SK-N-MC (cell line): ENCODE results near the gene NUP133.

ENCODE experiments used
- EZH2 ChIP-seq: fragments of 200-600 bp; sonication (generic); IDR thresholded peaks from one replicate; pipeline ENCODE4 v1.6.1; 2017; ENCODE audit warnings: antibody characterized with exemption
- FOXP2 ChIP-seq: optimal IDR thresholded peaks from 2 replicates; pipeline ENCODE3; 2011; ENCODE audit warnings: mild to moderate bottlenecking, moderate library complexity; ENCODE audit not compliant: insufficient read depth; ENCODE audit errors: extremely low read length, control extremely low read depth
- POLR2AphosphoS5 ChIP-seq: IDR thresholded peaks from 2 replicates; pipeline ENCODE4 v1.6.1; 2012; ENCODE audit warnings: mild to moderate bottlenecking, low read depth, low read length, borderline replicate concordance

DNA sequence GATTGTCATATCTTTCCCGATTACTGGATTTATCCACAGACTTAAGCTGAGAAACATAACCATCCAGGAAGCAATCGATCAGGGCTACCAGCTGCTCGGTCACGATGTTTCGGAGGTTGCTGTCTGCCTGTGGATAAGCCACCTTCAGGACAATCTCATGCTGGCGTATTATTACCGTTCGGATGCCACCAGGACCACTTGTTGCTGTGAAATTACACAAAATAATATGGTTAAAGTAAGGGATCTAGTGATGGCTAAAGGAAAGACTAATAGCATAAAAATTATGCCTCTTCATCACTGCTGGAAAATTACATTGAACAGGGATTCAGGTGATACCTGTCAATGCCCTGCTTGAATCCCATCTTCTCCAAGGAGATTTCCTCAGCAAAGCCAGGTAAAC is 43.5 kb downstream of the NUP133 start:
- TF ChIP-seq EZH2 (no peak), POLR2AphosphoS5 (no peak), FOXP2 (no peak)
